NCI-H1048 (cell line): ENCODE measurements around the gene ANKRD13D.
A peak's percentile ranks its signal among the peaks of the same experiment; 100 is the strongest.

Experiments used
- DNase-seq: peaks from one replicate; lab custom pipeline; 2025; lab: John Stamatoyannopoulos, UW

Gene ANKRD13D

DNA sequence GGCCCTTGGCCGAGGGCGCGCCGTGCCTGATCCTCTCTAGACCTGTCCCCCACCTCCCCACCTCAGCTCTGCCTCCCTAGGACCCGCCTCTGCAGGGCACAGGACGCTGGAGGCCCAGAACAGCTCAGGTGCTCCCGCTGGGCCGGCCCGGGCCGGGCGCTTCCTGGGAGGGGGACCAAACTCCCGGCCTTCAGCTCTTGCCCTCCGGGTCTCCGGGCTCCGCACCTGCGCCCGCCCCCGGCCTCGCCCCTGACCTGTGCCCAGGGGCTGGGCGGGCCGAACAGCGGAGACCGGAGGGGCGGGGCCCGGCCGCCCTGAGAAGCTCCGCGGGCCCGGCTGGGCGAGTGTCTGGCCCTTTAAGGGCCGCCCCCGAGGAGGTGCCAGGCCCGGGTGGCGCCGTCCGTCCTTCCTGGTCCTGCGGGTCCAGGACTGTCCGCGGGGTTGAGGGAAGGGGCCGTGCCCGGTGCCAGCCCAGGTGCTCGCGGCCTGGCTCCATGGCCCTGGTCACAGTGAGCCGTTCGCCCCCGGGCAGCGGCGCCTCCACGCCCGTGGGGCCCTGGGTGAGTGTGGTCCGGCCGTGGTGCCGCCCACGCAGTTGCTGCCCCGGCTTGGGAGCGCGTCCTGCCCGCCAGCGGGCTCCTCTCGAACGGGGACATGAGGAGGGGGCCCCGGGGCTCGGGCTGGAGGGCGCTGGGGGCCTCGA, 14.2 kb downstream of the ANKRD13D start, which contains the start of gene SSH3:
Gene SSH3, plus strand, starts transcription at position 399 of the 703 bp plus-strand sequence. Its CDS starts 96 bp downstream, at position 495.
- DNase-seq = no peak

DNA sequence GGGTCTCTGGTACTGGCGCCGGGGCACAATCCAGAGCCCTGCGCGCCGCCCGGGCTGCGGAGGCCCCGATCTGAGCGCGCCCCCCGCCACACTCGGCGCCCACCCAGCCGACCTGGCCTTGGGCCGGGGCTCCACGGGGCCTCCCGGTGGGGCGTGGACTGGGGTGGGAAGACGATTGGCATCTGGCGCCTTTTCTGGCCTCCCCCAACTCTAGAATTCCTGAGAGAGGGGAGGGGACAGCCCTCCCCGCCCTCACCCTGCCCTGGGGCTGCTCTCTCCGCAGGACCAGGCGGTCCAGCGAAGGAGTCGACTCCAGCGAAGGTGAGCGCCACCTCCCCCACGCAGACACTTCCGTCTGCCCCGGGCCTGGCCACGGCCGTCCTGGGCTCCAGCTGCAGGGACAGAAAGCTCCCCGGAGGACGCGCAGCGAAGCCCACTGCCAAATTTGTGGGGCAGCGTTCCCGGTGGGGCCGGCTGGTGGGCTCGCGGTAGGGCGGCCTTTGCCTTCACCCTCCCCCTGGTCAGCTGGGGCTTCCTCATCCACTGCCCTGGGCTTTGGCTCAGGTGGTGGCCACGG, 14.8 kb downstream of the ANKRD13D start:
- DNase-seq = no peak

DNA sequence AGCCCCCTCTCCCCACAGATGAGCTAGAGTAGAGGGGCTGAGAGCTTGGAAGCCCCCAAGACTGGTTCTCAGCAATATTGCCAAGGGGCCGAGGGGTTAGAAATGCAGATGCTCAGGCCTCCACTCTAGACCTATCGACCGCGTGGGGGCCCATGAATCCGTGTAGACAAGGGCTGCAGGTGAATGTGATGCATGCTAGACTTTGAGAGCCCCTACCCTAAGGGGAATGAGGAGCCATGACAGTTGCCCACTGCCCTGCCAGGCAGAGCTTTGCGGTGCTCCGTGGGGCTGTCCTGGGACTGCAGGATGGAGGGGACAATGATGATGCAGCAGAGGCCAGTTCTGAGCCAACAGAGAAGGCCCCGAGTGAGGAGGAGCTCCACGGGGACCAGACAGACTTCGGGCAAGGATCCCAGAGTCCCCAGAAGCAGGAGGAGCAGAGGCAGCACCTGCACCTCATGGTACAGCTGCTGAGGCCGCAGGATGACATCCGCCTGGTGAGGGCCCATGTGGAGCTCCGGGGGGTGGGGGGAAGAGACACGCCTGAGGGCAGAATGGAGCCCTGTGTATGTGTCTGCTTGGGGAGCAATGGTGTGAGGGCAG, 15.5 kb downstream of the ANKRD13D start:
- no peak for DNase-seq

DNA sequence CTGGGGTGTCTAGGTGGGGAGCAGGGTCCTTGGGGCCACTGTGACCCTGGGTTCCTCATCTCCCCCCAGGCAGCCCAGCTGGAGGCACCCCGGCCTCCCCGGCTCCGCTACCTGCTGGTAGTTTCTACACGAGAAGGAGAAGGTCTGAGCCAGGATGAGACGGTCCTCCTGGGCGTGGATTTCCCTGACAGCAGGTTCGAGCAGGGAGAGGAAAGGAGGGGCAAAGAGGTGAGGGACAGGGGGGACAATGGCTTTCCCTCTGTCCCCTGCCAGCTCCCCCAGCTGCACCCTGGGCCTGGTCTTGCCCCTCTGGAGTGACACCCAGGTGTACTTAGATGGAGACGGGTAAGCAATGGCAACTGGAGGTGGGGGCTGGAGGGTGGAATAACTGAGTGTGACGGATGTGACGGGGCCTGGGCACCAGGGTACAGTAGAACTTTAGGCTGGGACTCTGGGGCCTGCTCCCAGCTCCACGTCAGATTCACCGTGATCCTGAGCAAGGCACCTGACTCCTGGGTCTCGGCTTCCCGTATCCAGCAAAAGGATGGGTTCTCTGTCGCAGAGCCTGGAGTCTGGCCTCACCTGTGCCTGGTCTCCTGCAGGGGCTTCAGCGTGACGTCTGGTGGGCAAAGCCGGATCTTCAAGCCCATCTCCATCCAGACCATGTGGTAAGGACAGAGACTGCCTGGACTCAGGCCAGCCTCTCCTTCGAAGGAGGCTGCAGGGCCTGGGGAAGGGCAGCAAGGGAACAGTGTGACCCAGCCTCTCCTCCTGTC, 17.9 kb downstream of the ANKRD13D start:
- DNase-seq = no peak

DNA sequence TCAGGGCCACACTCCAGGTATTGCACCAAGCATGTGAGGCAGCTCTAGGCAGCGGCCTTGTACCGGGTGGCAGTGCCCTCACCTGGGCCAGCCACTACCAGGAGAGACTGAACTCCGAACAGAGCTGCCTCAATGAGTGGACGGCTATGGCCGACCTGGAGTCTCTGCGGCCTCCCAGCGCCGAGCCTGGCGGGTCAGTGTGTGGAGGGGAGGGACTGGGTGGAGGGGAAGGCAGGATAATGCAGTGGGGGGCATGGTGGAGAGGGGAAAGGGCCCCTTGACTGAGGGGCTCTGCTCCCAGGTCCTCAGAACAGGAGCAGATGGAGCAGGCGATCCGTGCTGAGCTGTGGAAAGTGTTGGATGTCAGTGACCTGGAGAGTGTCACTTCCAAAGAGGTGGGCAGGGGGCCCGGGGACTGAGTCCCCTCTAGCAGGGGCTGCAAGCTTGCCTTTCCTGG, 18.5 kb downstream of the ANKRD13D start:
- no peak for DNase-seq

DNA sequence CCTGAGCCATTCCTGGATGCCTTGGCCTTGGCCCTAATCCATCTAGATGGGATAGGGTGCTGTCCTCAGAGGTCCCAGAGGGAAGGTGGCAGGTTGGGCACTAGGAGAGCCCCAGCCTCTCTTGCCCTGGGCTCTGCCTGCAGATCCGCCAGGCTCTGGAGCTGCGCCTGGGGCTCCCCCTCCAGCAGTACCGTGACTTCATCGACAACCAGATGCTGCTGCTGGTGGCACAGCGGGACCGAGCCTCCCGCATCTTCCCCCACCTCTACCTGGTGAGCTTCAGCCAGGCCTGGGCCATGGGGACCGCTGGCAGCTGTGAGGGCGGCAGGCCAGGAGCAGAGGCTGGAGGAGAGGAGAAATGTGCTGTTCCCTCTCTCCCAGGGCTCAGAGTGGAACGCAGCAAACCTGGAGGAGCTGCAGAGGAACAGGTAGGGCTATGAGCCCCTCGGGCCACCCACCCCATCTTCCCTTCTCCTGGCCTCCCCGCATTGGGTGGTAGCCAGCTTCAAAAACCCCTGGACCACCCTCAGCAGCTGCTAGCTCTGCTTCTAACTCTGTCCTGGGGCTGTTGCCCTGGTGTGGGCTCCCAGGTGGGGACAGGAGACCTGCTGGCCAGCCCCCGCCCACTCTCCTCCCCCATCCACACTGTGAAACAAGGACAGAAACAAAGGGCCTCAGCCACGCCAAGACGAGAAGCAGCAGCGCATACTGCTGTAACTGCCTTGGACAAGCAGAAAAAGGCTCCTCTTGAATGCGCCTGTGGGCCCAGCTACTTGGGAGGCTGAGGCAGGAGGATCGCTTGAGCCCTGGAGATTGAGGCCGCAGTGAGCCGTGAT, 19.1 kb downstream of the ANKRD13D start:
- no peak for DNase-seq

DNA sequence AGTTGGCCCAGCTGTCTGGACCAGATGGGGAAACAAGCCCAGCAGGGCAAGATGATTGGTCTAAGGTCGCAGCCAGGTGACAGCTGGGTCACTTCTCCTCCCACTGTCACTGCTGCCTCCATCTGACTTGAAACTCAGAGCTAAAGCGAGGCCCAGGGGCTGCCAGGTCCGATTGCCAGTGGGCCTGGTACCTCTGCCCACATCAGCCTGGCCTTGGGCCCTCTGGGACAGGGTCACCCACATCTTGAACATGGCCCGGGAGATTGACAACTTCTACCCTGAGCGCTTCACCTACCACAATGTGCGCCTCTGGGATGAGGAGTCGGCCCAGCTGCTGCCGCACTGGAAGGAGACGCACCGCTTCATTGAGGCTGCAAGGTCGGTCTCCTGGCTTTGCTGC, 20.1 kb downstream of the ANKRD13D start:
- no peak for DNase-seq

DNA sequence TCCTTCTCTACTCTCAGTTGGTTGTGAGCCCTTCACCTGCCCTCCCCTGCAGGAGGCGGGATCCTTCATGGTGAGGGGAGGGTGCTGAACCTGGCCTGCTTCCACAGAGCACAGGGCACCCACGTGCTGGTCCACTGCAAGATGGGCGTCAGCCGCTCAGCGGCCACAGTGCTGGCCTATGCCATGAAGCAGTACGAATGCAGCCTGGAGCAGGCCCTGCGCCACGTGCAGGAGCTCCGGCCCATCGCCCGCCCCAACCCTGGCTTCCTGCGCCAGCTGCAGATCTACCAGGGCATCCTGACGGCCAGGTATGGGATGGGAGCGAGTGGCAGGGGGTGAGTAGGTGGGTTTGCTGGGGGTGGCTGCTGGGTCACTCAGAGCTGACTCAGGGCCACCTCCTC, 20.6 kb downstream of the ANKRD13D start:
- DNase-seq = no peak

DNA sequence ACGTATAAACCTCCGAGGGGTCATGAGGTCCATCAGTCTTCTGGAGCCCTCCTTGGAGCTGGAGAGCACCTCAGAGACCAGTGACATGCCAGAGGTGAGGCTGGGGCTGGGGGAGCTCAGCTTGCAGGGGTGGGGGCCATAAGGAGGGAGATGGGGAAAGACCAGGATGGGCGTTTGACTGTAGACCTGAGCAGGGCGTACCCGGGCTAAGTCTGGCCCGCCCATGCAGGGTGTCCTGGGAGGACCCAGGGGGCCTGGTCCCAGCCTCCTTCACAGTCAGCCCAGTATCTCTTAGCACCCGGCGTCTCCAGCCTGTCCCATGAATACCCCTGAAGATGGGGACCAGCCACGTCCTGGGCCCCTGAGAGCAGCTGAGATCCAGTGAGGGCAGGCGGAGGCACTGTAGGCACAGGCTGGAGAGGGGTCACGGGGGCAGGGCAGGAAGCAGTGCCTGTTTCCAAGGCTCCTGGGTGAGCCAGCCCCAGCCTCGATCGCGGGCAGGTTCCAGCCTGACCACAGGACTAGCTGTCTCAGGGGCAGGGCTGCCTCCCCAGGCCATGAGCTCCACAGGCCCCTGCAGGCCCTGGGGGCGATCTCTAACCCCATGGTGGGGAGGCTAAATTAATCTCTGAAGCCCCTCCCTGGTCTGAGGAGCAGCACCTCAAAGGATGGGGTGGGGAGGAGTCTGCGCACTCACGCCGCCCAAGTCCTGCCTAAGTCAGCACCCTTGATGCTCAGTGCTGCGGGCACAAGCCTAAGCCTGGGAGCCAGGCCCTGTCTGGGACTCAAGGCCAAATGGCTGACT, 21.3 kb downstream of the ANKRD13D start:
- DNase-seq = no peak

DNA sequence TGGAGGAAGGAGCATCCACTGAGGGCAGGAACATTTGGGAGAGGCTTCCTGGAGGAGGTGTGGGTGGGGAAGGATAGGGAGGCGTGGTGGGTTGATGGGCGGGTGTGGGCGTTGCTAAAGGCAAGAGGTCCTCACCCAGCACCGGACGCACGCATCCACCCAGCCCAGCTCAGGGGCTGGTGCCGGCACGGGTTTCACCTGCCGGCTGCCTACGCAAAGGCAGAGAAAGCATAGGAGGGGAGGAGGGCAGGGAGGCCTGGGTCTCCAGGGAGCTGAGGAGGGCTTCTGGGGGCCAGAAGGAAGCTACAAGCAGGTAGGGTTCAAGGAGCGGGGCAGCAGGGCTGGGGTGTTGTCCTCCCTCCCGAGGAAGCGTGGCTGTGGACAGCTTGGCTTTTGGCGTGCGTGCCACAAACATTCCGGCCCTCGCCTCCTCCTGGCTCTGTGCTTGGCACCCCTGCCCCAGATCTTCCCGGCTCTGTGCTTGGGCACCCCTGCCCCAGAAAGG, 22.0 kb downstream of the ANKRD13D start:
- DNase-seq = no peak

DNA sequence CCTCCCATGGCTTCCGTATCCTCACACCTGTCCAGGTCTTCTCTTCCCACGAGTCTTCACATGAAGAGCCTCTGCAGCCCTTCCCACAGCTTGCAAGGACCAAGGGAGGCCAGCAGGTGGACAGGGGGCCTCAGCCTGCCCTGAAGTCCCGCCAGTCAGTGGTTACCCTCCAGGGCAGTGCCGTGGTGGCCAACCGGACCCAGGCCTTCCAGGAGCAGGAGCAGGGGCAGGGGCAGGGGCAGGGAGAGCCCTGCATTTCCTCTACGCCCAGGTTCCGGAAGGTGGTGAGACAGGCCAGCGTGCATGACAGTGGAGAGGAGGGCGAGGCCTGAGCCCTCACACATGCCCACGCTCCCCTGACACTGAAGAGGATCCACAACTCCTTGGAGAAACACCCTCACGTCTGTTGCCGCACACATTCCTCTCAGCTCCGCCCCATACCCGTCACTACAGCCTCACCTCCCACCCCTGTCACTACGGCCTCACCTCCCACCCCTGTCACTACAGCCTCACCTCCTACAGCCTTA, 22.5 kb downstream of the ANKRD13D start:
- DNase-seq = no peak

DNA sequence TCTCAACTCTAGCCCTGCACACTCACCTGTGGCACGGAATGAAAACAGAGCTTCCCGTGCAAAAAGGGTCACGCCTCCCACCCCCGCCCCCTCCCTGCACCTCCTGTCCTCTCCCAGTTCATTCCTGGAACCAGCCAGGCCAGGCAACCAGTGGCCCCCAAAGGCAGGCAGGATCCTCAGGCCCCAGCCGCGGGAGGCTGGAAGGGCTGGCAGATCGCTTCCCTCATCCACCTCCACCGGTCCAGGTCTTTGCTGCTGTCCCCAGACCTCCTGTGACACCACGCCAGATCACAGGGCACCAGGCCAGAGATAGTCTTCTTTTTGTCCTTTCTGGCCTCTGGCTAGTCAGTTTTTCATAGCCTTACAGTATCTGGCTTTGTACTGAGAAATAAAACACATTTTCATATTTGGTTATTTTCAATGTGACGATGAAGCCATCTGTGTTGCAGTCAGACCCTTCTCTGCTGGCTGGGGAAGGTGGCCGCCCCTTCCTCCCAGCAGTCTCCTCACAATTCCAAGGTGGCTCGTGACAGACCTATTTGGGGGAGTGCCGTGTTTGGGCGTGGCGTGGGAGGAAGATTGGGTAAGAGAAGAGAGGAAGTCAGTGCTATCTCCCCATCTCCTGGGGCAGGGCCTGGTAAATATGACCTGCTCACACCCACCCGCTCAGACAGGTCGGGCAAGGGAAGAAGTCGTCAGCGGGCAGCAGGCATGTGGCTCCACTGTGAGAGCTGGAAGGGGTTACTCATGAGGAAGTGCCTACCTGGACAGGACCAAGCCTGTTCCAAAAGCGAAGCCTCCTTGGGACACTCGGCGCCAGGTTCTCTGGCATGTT, 23.3 kb downstream of the ANKRD13D start:
- no peak for DNase-seq

DNA sequence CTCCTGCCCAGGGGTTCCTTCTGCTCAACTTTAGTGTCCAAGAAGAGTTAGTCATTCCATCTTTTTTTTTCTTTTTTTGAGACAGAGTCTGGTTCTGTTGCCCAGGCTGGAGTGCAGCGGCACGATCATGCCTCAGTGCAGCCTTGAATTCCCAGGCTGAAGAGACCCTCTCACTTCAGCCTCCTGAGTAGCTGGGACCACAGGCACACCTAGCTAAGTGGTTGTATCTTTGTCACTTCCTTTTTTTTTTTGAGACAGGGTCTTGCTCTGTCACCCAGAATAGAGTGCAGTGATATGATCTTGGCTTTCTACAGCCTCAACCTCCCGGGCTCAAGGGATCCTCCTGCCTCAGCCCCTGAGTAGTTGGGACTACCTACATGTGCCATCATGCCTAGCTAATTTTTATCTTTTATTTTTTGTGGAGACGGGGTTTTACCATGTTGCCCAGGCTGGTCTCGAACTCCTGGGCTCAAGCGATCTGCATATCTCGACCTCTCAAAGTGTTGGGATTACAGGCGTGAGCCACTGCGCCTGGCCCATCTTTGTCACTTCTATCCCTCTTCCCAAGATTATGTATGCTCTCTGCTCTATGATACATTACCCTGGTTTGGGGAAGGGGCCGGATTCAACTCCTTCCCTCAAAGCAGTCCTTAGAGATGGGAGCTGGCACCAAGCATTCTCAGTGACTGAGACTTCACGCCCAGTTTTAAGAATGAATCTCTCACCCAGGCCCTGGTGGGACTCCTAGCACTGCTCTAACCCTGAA, 24.2 kb downstream of the ANKRD13D start:
- DNase-seq = no peak

DNA sequence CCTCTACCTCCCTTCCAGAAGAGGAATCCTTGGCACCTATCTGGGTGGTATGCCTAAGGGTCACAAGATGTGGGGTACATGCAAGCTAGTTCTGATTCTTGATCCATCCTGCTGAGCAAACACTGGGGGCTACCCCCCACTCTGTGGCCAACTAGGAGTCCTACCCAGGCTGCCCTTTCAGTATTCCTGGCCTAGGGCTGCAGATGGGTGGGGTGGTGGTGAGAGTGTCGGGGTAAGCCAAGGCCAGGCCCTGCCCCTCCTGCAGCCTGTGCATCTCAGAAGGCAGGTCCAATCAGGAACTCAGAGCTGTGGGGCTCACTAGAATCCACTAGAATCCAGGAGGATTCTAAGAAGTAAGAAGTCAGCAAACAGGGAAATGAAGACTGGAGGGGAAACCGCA, 25.1 kb downstream of the ANKRD13D start:
- no peak for DNase-seq

DNA sequence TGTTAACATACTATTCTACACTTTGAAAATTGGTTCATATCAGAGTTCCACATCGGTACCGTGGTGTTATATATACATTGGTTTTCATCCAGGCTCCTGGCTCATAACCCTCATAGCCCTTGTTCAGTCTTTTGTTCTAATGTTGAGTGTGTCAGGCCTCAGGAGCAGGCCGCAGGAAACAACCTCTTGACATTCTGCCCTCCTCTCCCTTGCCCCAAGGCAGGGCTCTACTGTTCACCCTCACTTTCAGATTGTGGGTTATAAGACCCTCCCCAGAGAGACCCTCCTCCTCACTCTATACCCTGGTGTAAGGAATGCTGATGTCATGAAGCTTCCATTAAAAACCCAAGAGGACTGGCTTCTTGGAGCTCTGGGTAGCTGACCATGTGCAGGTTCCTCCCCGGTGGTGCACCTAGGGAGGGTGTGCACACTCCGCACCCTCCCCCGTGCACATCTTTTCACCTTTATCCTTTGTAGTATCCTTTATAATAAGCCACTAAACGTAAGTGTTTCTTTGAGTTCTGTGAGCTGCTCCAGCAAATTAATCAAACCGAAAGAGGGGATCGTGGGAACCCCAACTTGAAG, 26.3 kb downstream of the ANKRD13D start:
- DNase-seq = no peak

DNA sequence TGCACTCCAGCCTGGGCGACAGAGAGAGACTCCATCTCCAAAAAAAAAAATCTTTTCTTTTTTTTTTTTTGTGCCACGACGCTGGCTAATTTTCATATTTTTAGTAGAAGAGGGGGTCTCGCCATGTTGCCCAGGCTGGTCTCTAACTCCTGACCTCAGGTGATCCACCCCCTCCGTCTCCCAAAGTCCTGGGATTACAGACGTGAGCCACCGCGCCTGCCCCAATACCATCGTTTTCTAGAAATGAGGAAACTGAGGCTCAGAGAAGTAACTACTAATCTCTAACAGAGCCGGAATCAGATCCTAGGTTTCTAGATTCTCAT, 27.7 kb downstream of the ANKRD13D start:
- no peak for DNase-seq

DNA sequence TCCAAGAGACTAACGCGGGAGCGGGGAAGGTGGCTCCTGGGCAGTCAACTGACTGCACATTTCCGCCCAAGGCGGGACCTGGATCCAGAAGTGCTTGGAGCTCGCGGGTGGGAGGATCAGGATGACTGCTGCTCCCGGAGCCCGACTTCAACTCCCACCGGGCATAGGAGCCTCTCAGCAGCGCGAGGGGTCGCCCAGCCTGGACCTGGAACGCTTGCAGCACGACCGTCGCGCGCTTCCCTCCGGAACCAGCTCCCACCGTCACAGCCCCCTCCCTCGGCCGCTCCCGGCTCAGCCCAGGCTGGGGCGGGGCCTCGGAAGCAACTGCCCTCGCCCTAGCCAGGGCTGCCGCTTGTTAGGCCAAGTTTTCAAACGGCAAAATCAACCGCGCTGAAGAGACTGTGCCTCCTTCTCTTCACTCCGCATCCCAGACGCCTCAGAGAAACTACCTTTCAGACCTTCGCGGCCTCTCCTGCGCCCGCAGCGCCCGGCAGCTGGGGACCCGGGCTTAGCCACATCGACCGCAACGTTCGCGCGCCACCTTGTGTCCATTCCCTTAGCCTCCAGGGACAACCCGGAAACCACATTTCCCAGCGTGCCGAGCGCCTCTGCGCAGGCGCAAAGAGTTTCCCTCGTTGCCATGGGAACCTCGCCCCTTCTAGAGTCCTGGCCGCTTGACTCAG, 28.2 kb downstream of the ANKRD13D start:
- peak; percentile 93 for DNase-seq
